Measurements from ENCODE around the gene IQGAP1.

The IQGAP1 gene

DNA sequence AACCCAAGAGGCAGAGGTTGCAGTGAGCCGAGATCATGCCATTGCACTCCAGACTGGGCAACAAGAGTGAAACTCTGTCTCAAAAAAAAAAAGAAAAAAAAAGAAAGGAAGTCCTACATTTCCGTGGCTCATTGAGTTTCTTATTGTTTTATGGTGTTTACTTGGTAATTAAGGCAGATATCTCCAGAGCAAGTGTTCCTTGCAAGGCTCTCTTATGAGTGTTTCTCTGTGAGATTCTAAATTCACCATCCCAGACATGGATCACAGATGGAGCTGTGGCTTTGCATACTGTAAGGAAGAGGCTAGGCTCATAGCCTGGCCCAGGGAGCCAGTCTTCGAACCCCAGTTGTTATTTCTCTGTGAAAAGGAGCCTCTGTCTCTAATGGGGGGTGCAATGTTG lies 53.0 kb downstream of the IQGAP1 start:
- no peak for DNase-seq

DNA sequence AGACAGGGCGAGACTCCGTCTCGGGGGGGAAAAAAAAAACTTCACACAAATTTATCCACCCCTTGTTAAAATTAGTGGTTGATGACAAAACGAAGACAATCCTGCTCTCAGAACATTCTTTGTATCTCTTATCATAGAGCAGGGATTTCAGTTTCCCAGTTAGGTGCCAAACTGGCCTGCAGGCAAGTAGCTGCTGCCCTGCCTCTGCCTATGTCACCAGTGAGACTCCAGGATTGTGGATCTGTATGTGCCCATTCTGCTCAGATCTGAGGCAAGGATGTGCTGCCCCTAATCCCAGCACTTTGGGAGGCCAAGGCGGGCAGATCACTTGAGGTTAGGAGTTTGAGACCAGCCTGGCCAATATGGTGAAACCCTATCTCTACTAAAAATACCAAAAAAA lies 54.4 kb downstream of the IQGAP1 start:
- no peak for DNase-seq

DNA sequence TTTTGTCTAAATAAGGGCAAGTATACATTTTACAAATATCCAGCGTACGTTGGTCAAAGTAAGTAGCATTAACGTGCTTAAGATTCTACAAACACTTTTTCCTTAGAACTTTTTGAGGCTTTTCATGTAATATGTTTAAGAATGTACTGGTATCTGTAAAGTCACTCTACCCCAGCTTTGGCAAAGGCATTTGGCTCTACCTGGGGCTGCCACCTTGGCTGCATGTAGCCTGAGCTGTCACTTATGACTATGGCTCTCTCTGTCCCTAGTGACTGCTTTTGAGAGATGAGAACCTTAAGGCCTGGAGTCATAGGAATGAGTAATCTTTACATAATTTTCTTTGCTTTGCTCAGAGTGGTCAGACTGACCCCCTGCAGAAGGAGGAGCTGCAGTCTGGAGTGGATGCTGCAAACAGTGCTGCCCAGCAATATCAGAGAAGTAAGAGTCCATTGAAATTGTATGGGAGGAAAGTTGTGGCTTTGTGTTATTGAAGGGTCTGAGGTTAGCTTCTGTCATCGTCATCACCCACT lies 61.2 kb downstream of the IQGAP1 start:
- DNase-seq = no peak

DNA sequence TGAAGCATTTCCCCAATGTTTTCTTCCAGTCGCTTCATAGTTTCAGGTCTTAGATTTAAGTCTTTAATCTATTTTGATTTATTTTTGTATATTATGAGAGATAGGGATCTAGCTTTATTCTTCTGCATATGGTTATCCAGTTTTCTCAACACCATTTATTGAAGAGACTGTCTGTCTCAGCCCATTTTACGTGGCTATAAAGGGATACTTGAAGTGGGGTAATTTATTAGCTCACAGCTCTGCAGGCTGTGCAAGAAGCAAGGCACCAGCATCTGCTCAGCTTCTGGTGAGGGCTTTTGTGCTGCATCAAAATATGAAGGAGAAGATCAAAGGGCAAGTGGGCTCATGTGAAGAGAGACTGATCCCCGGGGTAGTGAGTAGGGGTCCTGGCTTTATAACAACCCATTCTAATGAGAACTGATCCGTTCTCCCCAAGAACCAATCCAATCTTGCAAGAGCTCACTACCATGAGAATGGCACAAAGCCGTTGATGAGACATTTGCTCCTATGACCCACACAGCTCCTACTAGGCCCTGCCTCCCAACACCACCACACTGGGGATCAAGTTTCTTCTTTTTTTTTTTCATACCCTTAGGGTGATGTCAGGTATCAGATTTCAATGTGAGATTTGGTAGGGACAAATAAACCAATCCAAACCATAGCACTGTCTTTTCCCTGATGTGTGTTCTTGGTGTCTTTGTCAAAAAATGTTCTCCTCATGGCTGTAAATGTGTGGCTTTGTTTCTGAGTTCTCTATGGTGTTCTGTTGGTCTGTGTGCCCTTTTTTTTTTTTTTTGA lies 63.2 kb downstream of the IQGAP1 start:
- DNase-seq = no peak

DNA sequence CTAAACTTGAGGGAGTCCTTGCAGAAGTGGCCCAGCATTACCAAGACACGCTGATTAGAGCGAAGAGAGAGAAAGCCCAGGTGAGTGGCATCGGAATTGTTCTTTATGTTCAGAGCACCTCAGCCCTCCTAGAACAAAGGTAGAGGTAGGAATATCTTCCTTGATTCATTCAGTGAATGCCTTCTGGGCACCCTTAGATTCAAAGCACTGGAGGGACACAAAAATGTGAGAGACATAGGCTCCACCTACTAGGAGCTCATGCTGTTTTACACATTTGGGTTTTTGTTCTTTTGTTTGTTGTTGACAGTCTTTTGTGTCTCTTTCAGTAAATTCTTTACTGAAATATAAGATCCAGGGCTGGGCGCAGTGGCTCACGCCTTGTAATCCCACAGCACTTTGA lies 68.2 kb downstream of the IQGAP1 start:
- DNase-seq = no peak

DNA sequence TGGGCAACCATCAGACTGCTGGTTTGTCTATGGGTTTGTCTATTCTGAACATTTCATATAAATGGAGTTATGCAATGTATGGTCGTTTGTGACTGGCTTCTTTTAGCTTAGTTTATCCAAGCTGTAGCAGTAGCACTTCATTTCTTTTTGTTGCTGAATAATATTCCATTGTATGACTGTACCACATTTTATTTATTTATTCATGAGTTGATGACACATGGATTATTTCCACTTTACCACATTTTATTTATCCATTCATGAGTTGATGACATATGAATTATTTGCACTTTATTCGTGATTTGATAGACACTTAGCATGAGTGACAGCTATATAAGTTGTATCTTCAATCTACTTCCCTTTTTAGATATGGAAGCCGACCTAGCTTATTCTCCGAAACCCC lies 70.0 kb downstream of the IQGAP1 start:
- no peak for DNase-seq

DNA sequence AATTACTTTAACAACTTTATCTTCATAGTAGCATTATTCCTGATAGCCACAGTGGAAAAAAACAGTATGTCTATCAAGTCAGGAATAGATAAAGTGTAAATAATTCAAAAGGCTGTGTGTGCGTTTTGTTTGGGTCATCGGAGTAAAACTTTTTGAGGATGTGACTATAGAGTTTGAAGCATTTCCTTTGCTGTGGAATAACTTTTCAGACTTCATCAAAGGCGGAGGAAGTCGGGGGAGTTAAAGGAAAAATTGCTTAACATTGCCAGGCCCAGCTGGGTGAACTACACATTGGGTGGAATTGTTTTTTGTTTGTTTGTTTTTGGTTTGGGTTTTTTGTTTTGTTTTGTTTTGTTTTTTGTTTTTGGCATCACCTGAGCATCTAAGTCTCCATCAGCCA lies 71.3 kb downstream of the IQGAP1 start:
- DNase-seq = no peak

DNA sequence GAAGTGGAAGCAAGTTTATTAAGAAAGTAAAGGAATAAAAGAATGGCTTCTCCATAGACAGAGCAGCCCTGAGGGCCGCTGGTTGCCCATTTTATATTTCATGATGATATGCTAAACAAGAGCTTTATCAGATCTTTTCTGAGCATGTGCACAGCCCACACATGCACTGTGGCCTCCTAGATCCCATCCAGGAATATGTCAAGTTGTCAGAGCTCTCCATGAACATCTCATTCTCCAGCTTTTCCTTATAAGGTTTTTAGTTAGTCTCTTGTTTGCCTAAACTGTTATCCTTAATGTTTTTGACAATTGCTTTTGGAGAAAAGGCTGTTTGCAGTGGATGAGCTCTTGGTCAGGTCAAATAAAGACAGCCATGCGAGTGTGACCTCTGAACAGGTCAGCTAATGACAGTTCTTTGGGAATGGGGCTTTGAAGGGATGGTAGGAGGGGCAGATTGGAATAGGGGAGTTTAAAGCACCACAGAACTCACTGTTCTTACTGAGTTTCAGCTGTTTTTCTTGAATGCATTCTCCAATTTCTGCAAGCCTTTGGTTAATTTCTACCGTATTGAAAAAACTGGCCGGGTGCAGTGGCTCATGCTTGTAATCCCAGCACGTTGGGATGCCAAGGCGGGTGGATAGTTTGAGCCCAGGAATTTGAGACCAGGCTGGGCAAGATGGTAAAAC lies 72.2 kb downstream of the IQGAP1 start:
- DNase-seq = no peak

DNA sequence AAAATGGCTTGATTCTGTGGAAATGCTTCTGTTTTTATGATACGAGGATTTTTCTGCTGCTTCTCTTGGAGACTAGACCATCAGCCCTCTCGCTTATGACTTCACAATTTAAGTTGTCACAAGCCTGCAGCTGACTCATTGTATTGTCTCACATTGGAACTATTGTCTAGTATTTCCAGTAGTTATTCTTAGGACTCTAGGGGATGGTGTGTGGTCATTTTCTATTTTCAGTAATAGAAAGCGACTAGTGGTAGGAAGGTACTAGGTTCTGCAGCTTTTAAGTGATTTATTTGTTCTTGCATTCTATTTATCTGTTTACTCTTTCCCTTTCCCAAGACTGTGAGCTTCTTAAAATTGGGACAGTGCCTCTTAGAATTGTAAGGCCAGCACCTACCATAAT lies 75.3 kb downstream of the IQGAP1 start:
- no peak for DNase-seq

DNA sequence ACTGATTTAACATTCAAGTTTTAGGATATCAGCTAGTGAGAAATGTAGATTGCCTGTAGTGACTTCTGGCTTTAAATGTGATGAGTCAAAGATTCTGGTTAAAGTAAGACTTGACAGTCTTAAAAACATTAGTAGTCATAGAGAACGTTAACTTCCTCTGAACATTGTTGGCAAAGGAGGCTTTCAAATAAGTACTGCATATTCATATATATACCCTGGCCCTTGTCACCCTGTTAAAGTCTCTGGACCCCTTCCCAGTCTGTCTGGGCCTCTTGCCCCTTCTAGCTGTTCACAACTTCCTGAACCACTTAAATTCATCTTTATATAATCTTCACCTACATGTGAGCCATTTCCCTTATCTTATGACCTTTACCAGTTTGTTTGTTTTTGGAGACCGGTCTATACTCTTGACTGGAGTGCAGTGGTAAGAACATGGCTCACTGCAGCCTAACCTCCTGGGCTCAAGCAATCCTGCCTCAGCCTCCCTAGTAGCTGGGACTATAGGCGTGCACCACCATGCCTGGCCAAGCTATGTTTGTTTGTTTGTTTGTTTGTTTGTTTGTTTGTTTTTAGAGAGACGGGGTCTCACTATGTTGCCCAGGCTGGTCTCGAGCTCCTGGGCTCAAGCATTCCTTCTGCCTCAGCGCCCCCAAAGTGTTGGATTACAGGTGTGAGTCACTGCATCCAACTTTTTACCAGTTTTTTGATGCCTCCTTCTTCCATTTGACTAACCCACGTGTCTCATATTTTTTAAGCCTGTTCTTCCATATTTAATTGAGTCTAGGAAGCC lies 77.3 kb downstream of the IQGAP1 start:
- no peak for DNase-seq

DNA sequence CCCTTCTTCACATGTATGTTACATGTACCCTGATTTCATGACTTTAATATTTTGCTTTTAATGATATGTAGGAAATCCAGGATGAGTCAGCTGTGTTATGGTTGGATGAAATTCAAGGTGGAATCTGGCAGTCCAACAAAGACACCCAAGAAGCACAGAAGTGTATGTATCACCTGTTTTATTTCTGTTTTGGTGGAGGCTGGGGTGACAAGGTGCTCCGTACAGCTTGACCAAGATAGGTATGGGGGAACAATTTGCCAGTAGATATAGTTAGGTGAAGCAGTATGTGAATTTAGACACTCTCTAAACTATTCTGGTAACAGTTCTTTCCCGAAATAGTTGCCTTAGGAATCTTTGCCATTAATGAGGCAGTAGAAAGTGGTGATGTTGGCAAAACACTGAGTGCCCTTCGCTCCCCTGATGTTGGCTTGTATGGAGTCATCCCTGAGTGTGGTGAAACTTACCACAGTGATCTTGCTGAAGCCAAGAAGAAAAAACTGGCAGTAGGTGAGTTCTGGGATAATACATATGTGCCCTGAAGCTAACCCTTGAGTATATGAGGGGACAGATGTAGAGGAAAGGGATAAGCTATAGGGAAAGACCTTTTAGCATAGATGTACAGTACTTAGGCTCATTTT lies 78.0 kb downstream of the IQGAP1 start:
- no peak for DNase-seq

DNA sequence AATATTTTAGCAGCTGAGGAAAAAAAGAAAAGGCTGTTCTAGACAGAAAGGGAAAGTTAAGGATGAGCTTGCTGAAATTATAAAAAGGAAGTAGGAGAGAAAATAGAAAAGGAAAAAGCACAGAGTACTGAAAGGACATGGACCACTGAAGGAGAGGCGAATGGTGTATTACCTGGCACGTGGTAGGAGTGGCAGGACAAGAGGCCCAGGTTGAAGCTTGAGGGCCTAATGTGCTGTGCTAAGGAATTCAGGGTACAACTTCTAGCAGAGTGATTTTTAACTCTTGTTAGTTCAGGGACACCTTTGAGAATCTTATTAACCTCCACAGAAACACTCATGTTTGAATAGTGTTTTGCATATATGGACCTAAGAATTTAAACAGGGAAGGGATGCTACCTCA lies 81.7 kb downstream of the IQGAP1 start:
- DNase-seq = no peak

DNA sequence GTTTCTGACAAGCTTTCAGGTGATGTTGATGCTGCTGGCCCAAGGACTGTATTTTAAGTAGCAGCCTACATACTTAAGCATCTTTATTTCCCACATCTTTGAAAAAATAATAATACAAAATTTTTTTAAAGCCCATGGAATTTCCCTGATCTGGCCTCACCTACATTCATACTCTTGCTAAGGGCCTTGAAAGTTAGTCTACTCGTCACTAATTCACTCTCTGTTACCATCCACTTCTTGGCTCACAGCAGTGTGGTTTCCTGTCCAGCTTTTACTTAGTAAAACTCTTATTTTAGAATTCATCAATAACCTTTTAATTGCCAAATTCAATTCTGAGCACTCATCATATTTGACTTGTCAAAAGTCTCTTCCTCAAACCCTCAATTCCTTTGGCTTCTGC lies 82.4 kb downstream of the IQGAP1 start:
- DNase-seq = no peak

DNA sequence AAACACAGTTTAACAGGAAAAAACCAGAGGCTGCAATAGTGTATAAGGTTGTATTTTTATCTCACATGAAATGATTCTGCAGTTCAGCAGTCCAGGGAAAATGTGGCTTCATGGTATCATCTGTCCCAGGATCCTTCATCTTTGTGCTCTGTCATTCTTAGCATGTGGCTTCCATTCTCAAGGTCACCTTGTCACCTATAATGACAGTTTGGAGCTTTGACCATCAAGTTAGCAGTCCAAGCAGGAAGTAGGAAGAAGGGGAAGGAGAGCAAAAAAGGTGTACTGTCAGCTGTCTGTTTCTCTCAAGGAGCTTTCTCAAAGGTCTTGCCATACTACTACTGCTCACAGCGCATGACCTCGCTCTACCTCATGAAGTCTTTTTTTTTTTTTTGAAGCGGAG lies 83.1 kb downstream of the IQGAP1 start:
- DNase-seq = no peak

DNA sequence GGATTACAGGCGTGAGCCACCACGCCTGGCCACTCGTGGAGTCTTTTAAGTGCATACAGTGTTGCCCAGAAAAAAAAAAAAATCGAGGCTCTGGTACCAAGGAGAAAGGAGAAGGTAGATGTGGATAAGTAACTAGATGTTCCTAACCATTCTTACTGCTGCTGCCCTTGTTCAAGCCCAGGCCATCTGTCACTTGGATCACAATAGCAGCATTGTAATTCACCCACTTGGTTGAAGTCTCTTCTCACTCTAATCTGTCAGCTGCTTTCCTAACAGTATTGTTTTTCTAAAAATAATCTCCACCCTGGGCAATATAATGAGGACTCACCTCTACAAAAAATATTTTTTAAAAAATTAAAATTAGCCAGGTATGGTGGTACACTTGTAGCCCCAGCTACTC lies 83.7 kb downstream of the IQGAP1 start:
- no peak for DNase-seq

DNA sequence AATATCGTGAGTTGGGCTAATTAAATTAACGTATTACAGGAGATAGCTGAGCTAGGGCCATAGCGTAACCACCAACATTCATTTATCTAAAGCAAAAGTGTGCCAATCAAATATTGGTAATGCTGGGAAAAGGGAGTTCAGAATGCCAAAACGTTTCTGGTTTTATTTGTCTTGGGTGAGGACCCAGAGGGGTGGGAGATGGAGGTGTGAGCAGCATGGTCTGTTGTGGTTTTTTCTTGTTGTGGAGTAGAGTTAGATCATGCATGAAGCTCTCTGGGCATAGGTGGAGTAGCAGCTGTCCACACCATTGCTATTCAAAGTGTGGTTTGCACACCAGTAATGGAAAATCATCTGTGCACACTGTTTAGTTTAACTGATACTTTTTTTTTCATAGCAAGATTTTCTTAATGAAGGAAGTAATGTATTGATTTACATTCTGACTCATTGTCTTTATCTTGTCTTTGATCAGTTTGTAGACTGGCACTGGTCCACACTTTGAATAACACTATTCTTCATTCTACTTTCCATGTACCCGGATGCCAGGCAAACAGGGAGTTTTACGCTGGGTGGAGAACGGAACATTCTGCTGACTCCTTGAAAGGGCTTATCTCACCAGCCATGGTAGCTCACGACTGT lies 90.9 kb downstream of the IQGAP1 start:
- DNase-seq = no peak

DNA sequence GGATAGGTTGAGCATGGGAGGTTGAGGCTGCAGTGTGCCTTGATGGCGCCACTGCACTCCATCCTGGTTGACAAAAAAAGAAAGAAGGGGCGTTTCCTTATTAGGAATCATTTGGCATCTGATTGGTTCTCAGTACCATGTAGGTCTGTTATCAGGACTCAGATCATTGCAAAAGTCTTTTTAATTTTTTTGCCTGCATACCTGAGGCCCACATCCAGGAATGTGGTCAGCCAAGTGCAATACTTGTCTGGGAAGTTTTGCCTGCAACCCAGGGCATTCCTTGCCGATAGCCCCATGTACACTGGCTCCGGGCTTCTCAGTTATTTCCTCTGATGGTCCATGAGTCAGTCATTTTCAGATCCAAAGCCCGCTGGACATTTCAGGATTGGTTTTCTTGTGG lies 91.6 kb downstream of the IQGAP1 start:
- DNase-seq = no peak

DNA sequence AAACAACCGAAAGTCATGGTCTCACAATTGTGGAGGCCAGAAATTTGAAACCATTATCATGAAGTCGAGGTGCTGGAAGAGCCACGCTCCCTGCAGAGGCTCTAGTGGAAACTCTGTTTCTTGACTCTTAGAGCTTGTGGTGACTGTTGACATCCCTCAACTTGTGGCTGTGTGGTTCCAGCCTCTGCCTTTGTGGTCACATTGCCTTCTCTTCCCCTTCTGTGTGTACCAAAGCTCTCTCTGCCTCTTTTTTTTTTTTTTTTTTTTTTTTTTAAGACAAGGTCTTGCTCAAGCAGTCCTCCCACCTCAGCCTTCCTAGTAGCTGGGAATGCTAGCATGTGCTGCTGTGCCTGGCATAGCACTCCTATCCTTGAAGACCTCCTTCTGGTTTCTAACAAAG lies 93.0 kb downstream of the IQGAP1 start:
- peak; percentile 33 for DNase-seq

DNA sequence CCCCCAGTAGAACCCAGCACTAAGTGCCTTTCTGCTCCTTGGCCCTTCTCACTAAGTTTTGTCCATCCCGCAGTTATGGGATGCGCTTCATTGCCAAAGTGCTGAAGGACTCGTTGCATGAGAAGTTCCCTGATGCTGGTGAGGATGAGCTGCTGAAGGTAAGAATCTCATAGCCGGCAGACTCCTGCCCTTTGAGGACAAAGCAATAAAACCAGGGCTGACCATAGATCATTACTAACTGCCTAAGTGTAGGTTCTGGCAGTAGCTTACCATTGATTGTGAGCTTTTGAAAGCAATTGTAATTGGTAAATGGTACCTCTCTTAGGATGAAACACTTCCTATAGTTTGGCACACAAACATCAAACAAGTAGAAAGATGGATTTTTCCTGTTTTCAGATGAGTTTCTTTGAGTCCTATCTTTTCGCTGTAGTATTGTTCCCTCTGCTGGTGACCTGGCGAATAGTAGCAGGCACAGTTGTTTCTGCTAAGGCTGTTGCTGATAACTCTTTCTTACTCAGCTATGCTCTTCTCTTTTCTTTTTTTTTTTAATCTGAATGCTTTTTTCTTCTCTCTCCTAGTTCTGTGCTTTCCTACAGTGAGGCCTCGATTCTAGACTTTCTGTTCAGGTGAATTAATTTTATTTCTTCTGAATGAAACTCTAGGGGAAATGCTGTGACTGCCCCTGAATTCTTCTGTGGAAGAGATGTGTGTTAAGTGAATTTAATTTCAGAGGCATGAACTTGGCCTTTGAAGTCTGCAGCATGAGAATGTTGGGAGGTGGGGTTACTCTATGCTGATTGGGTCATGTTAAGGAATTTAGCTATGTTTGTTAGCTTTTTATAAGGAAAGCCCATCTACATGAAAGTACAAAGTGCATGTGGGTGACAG lies 94.3 kb downstream of the IQGAP1 start:
- no peak for DNase-seq

DNA sequence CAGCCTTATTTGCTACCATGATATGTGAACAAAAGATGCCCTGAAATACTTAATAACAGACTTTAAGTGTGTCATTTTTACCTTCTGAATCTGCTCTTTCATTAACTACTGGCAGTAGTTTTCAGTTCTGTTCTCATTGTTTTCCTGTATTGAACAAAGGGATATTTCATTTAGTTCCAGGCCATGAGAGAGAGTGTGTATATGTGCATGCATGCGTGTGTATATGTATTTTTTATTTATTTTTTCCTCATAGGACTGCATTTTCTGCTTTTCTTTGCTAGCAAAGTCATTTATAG lies 94.9 kb downstream of the IQGAP1 start:
- DNase-seq = no peak

DNA sequence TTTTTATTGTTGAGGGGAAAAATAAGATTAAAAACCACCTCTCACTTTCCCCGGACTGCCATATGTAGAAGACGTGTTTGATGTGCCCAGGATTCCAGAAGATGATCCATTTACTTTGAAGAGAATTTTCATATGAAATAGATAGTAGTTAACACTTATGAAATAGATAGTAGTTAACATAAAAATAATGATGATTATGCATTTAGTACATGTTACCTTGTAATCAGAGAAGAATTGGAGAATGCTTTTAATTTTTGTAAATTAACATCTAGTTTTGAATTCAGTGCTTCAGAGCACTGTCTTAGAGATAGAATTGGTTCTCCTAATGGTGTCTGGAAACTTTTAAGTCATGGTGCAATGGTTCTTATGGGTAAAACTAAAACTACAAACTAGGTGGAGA lies 95.6 kb downstream of the IQGAP1 start:
- no peak for DNase-seq

DNA sequence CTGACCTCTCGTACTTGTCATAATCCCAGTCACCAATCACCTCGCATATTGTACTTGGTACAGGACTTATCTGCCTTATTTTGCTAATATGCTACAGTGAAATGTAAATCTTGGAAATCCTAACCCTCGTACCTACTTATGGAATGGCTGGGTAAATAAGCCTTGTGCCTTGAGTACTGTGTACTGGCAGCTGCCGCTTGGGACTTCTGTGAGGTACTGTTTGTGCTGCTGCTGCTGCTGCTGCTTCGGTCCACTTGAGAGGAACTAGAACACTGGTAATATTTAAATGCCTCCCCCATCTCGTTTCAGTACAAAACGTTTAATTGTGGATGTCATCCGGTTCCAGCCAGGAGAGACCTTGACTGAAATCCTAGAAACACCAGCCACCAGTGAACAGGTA lies 99.1 kb downstream of the IQGAP1 start:
- DNase-seq = no peak

All from NK-92 treated with Interleukin-12 subunit alpha and Interleukin-12 subunit beta, amount 100 ng/mL, for 24 hours (cell line).